Kidney epithelial cell (primary cell): Measurements from ENCODE around the gene HLA-DQA2. TPM values are rescaled to one million over a fixed set of nuclear protein-coding genes. Genes with fewer than 3 reads are reported as not detected.
"Not testable (repeated sequence)": the region's sequence is repeated elsewhere in the genome, so short reads cannot be mapped to it uniquely, and the experiment has no call there.

Source experiments
- DNase-seq: peaks from one replicate; pipeline ENCODE4 v3.0.0-alpha.2; 2010; ENCODE audit warnings: low read depth
- H3K27me3 ChIP-seq: 2 replicates; pipeline ENCODE4 v1.6.0; 2011; ENCODE audit warnings: low read length; ENCODE audit not compliant: control insufficient read depth, insufficient read depth
- H3K36me3 ChIP-seq: 2 replicates; pipeline ENCODE4 v1.5.1; 2011; ENCODE audit warnings: low read length; ENCODE audit not compliant: control insufficient read depth, insufficient read depth
- H3K4me3 ChIP-seq: 2 replicates; pipeline ENCODE4 v1.5.1; 2011; ENCODE audit warnings: low read depth, mild to moderate bottlenecking, control low read depth, low read length
- CTCF ChIP-seq: IDR thresholded peaks from 2 replicates; pipeline ENCODE4 v1.5.1; 2011; ENCODE audit warnings: mild to moderate bottlenecking, moderate library complexity, low read length, control low read depth, inconsistent platforms; ENCODE audit not compliant: insufficient read depth, poor library complexity, severe bottlenecking
- total RNA-seq: library from RNA; depleted of rRNA; stranded (reverse); fragments of >200 nt; gene quantifications from 2 replicates; pipeline ENCODE4 v1.2.3, GENCODE V29; 2015

The HLA-DQA2 gene
- not detected in 2 replicates for total RNA-seq

- Histone ChIP-seq H3K4me3 (no peak within 1 kb of the TSS), H3K27me3 (peaks cover 2% of the 10 kb centered on the region), H3K36me3 (no peaks in the 10 kb centered on the region)
- DNase-seq, result no peak
- no peak for TF ChIP-seq CTCF
These were observed at the start of gene HLA-DQA2 for GRCh38 chr6:32741031-32741960. Gene HLA-DQA2 (plus strand): TSS chr6:32741391. CDS start chr6:32741444, 53 bp downstream.

- peak; percentile 38 for TF ChIP-seq CTCF
- no peaks in the 10 kb centered on the region for H3K27me3 ChIP-seq
- no peak for DNase-seq
- H3K4me3 ChIP-seq, result no peak overlapping the region
- H3K36me3 ChIP-seq, result no peaks in the 10 kb centered on the region
These were observed 49.2 kb upstream of the HLA-DQA2 start for GRCh38 chr6:32692019-32692418.

- Histone ChIP-seq H3K36me3 (no peaks in the 10 kb centered on the region), H3K27me3 (peaks cover 5% of the 10 kb centered on the region), H3K4me3 (no peak overlapping the region)
- no peak for TF ChIP-seq CTCF
- no peak for DNase-seq
These were observed 44.2 kb upstream of the HLA-DQA2 start for GRCh38 chr6:32697031-32697430.

GRCh38 chr6:32700391-32701040 is 40.7 kb upstream of the HLA-DQA2 start:
- TF ChIP-seq CTCF, result peak; percentile 66
- Histone ChIP-seq H3K36me3 (no peaks in the 10 kb centered on the region), H3K4me3 (no peak overlapping the region), H3K27me3 (peaks cover 9% of the 10 kb centered on the region)
- DNase-seq, result peak; percentile 10

GRCh38 chr6:32703347-32703746 is 37.8 kb upstream of the HLA-DQA2 start:
- Histone ChIP-seq H3K4me3 (no peak overlapping the region), H3K36me3 (no peaks in the 10 kb centered on the region)
- no peak for DNase-seq

GRCh38 chr6:32705164-32705563 is 36.0 kb upstream of the HLA-DQA2 start:
- H3K27me3 ChIP-seq, DNase-seq, H3K36me3 ChIP-seq, H3K4me3 ChIP-seq: not testable (repeated sequence)

More at GRCh38 chr6:32703347-32703746, 37.8 kb upstream of the HLA-DQA2 start:
- H3K27me3 ChIP-seq, result peaks cover 5% of the 10 kb centered on the region
- no peak for TF ChIP-seq CTCF
